Natural killer cell (primary cell): ENCODE measurements around the gene MEIOC. TPM values are rescaled to one million over a fixed set of nuclear protein-coding genes. Genes with fewer than 3 reads are reported as not detected.

ENCODE experiments used
- ATAC-seq, 3 donors: fragments of 150-1000 bp in 2 of 3; fragments of 200-7000 bp in 1 of 3; cut with Tn5 transposase; 1 replicate in 1 of 3; 2 replicates in 2 of 3; pipeline ENCODE4 v1.10.0; 2021; ENCODE audit warnings: mild to moderate bottlenecking in 2 of 3, moderate library complexity in 2 of 3
- DNase-seq, 2 donors: peaks; one replicate each; pipeline versions ENCODE4 v3.0.0 to v3.0.0-alpha.2; 2013 to 2021; ENCODE audit warnings: mixed read lengths in 1 of 2
- H3K27ac ChIP-seq: one replicate; pipeline ENCODE4 v1.5.1; 2013; ENCODE audit warnings: mild to moderate bottlenecking, low read length
- H3K27me3 ChIP-seq: one replicate; pipeline ENCODE4 v1.6.1; 2013; ENCODE audit warnings: low read length; ENCODE audit not compliant: control insufficient read depth, insufficient read depth
- H3K36me3 ChIP-seq: one replicate; pipeline ENCODE4 v1.6.1; 2013; ENCODE audit warnings: low read length; ENCODE audit not compliant: control insufficient read depth, insufficient read depth
- H3K4me1 ChIP-seq: one replicate; pipeline ENCODE4 v1.6.1; 2013; ENCODE audit warnings: low read length; ENCODE audit not compliant: control insufficient read depth, insufficient read depth
- H3K4me3 ChIP-seq: one replicate; pipeline ENCODE4 v1.5.1; 2013; ENCODE audit warnings: low read length
- H3K9me3 ChIP-seq: one replicate; pipeline ENCODE4 v1.6.1; 2013; ENCODE audit warnings: low read length; ENCODE audit not compliant: control insufficient read depth, insufficient read depth
- H3K27ac Mint-ChIP-seq, 2 donors: one replicate each; pipeline ENCODE4 v1.8.0; 2022; ENCODE audit warnings: mild to moderate bottlenecking in 2 of 2, mixed read lengths in 2 of 2, moderate library complexity in 1 of 2
- H3K27me3 Mint-ChIP-seq, 2 donors: one replicate each; pipeline ENCODE4 v1.8.0; 2022; ENCODE audit warnings: low read depth in 2 of 2, mixed read lengths in 2 of 2
- H3K36me3 Mint-ChIP-seq: one replicate; pipeline ENCODE4 v1.8.0; 2022; ENCODE audit warnings: mixed read lengths
- H3K4me1 Mint-ChIP-seq, 2 donors: one replicate each; pipeline ENCODE4 v1.8.0; 2022; ENCODE audit warnings: mixed read lengths in 2 of 2
- H3K4me3 Mint-ChIP-seq: one replicate; pipeline ENCODE4 v1.8.0; 2022; ENCODE audit warnings: mild to moderate bottlenecking, moderate library complexity, mixed read lengths
- H3K9me3 Mint-ChIP-seq, 2 donors: one replicate each; pipeline ENCODE4 v1.8.0; 2022; ENCODE audit warnings: mixed read lengths in 2 of 2
- WGBS: methylation state at CpG from one replicate; pipeline ENCODE4 v1.1.7; 2013; ENCODE audit warnings: missing lambda C conversion rate; ENCODE audit not compliant: insufficient coverage; 5-methylcytosine and 5-hydroxymethylcytosine counted together
- intact Hi-C: fragments of 100-400 bp; cut with micrococcal nuclease; formaldehyde crosslinking; loops from one replicate; pipeline ENCODE4 v1.14.2; 2022
- total RNA-seq, 4 donors: library from RNA; stranded (reverse); fragments of 120-200 nt in 1 of 4; gene quantifications; one replicate each; pipeline versions ENCODE4 v1.2.3 to v1.2.4, GENCODE V29; 2013 to 2022
- TF ChIP-seq, protein P1 (sequence below): fragments of 200-600 bp; IDR thresholded peaks from one replicate; pipeline ENCODE4 v1.8.0; 2022; ENCODE audit warnings: antibody characterized with exemption

The MEIOC gene
- not detected for total RNA-seq
- not detected for total RNA-seq (2013)

GRCh38 chr17:44655983-44656710 lies at the start of gene MEIOC:
TSS of gene MEIOC (plus strand) at chr17:44656468. CDS start at chr17:44656614, 146 bp downstream.
- peaks cover 21% of the 10 kb centered on the region for H3K27me3 ChIP-seq
- Mint-ChIP-seq H3K36me3 (no peaks in the 10 kb centered on the region), H3K27me3 (peaks cover 20 to 26% of the 10 kb centered on the region in 2 donors), H3K9me3 (no peaks in the 10 kb centered on the region), H3K4me1 (peaks cover 0 to 10% of the 10 kb centered on the region in 2 donors), H3K27ac (no peak within 1 kb of the TSS), H3K4me3 (peak within 1 kb of the TSS; percentile 76)
- TF ChIP-seq, protein P1, sequence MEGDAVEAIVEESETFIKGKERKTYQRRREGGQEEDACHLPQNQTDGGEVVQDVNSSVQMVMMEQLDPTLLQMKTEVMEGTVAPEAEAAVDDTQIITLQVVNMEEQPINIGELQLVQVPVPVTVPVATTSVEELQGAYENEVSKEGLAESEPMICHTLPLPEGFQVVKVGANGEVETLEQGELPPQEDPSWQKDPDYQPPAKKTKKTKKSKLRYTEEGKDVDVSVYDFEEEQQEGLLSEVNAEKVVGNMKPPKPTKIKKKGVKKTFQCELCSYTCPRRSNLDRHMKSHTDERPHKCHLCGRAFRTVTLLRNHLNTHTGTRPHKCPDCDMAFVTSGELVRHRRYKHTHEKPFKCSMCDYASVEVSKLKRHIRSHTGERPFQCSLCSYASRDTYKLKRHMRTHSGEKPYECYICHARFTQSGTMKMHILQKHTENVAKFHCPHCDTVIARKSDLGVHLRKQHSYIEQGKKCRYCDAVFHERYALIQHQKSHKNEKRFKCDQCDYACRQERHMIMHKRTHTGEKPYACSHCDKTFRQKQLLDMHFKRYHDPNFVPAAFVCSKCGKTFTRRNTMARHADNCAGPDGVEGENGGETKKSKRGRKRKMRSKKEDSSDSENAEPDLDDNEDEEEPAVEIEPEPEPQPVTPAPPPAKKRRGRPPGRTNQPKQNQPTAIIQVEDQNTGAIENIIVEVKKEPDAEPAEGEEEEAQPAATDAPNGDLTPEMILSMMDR = no peak
- no peak within 1 kb of the TSS for H3K4me3 ChIP-seq
- no peaks in the 10 kb centered on the region for H3K9me3 ChIP-seq
- WGBS = 17% methylated on average over 54 of the region's 57 CpGs
- no peak within 1 kb of the TSS for H3K27ac ChIP-seq
- intact Hi-C loops = no loop called here
- H3K4me1 ChIP-seq = peaks cover 12% of the 10 kb centered on the region
- ATAC-seq (peak; percentile 39 to 67 (median 55)), DNase-seq (peak in 1 of 2 donors; percentile 34)
- H3K36me3 ChIP-seq = no peaks in the 10 kb centered on the region

GRCh38 chr17:44606658-44607057 lies 49.6 kb upstream of the MEIOC start:
- Mint-ChIP-seq H3K36me3 (no peaks in the 10 kb centered on the region), H3K27ac (no peak overlapping the region), H3K4me3 (no peak overlapping the region), H3K9me3 (no peaks in the 10 kb centered on the region), H3K27me3 (peaks cover 0 to 7% of the 10 kb centered on the region in 2 donors), H3K4me1 (no peaks in the 10 kb centered on the region)
- H3K4me1 ChIP-seq = no peaks in the 10 kb centered on the region
- ATAC-seq (no peak), DNase-seq (no peak)
- TF ChIP-seq, protein P1 = no peak
- no peaks in the 10 kb centered on the region for H3K9me3 ChIP-seq
- H3K36me3 ChIP-seq = no peaks in the 10 kb centered on the region
- no peaks in the 10 kb centered on the region for H3K27me3 ChIP-seq
- H3K4me3 ChIP-seq = no peak overlapping the region
- H3K27ac ChIP-seq = no peak overlapping the region
- intact Hi-C loops = no loop called here
- 92% methylated on average over 11 of the region's 11 CpGs for WGBS

GRCh38 chr17:44607836-44608690 lies 48.2 kb upstream of the MEIOC start:
- WGBS = 85% methylated on average over 8 of the region's 10 CpGs
- no peaks in the 10 kb centered on the region for H3K4me1 Mint-ChIP-seq
- no peaks in the 10 kb centered on the region for H3K27me3 ChIP-seq
- intact Hi-C loops = no loop called here
- no peak overlapping the region for H3K27ac Mint-ChIP-seq
- no peaks in the 10 kb centered on the region for H3K36me3 ChIP-seq
- no peak overlapping the region for H3K4me3 Mint-ChIP-seq
- H3K27me3 Mint-ChIP-seq = peaks cover 0 to 7% of the 10 kb centered on the region in 2 donors
- TF ChIP-seq, protein P1 = no peak
- H3K27ac ChIP-seq = no peak overlapping the region
- H3K9me3 ChIP-seq = no peaks in the 10 kb centered on the region
- peak in 1 of 3 donors; percentile 22 for ATAC-seq
- H3K36me3 Mint-ChIP-seq = no peaks in the 10 kb centered on the region
- DNase-seq = no peak
- H3K4me3 ChIP-seq = no peak overlapping the region
- no peaks in the 10 kb centered on the region for H3K9me3 Mint-ChIP-seq
- H3K4me1 ChIP-seq = no peaks in the 10 kb centered on the region
